ENCODE measurements around the gene ASH1L.
"Not testable (repeated sequence)": the region's sequence is repeated elsewhere in the genome, so short reads cannot be mapped to it uniquely, and the experiment has no call there.

Gene ASH1L

GRCh38 chr1:155493595-155493994 is 69.0 kb downstream of the ASH1L start:
- not testable (repeated sequence) for DNase-seq (ENCODE audit: low spot score)

GRCh38 chr1:155488419-155488818 is 74.2 kb downstream of the ASH1L start:
- not testable (repeated sequence) for DNase-seq (ENCODE audit: low spot score)

- no peak for DNase-seq (ENCODE audit: low spot score)
Observed at GRCh38 chr1:155487541-155487940, 75.1 kb downstream of the ASH1L start.

GRCh38 chr1:155486952-155487351 is 75.7 kb downstream of the ASH1L start:
- not testable (repeated sequence) for DNase-seq (ENCODE audit: low spot score)

GRCh38 chr1:155485945-155486344 is 76.7 kb downstream of the ASH1L start:
- no peak for DNase-seq (ENCODE audit: low spot score)

- no peak for DNase-seq (ENCODE audit: low spot score)
Observed at GRCh38 chr1:155485222-155485621, 77.4 kb downstream of the ASH1L start.

GRCh38 chr1:155481741-155482241 is 80.8 kb downstream of the ASH1L start:
- DNase-seq (ENCODE audit: low spot score) = no peak

- no peak for DNase-seq (ENCODE audit: low spot score)
Observed at GRCh38 chr1:155479205-155479604, 83.4 kb downstream of the ASH1L start.

GRCh38 chr1:155478270-155478852 is 84.2 kb downstream of the ASH1L start:
- no peak for DNase-seq (ENCODE audit: low spot score)

- DNase-seq (ENCODE audit: low spot score) = no peak
Observed at GRCh38 chr1:155474146-155474545, 88.5 kb downstream of the ASH1L start.

GRCh38 chr1:155473151-155473821 is 89.3 kb downstream of the ASH1L start:
- DNase-seq (ENCODE audit: low spot score) = no peak

- DNase-seq (ENCODE audit: low spot score) = no peak
Observed at GRCh38 chr1:155472491-155473083, 90.0 kb downstream of the ASH1L start.

- DNase-seq (ENCODE audit: low spot score) = no peak
Observed at GRCh38 chr1:155471891-155472290, 90.7 kb downstream of the ASH1L start.

- no peak for DNase-seq (ENCODE audit: low spot score)
Observed at GRCh38 chr1:155471026-155471425, 91.6 kb downstream of the ASH1L start.

- peak; percentile 31 for DNase-seq (ENCODE audit: low spot score)
Observed at GRCh38 chr1:155466996-155467395, 95.6 kb downstream of the ASH1L start.

- no peak for DNase-seq (ENCODE audit: low spot score)
Observed at GRCh38 chr1:155466617-155466972, 96.0 kb downstream of the ASH1L start.

GRCh38 chr1:155463865-155464650 is 98.5 kb downstream of the ASH1L start:
- DNase-seq (ENCODE audit: low spot score) = peak; percentile 82

- DNase-seq (ENCODE audit: low spot score) = no peak
Observed at GRCh38 chr1:155458111-155458510, 104.5 kb downstream of the ASH1L start.

GRCh38 chr1:155457266-155457665 is 105.3 kb downstream of the ASH1L start:
- DNase-seq (ENCODE audit: low spot score) = peak; percentile 55

GRCh38 chr1:155455588-155456195 is 106.9 kb downstream of the ASH1L start:
- no peak for DNase-seq (ENCODE audit: low spot score)

GRCh38 chr1:155454096-155454495 is 108.5 kb downstream of the ASH1L start:
- no peak for DNase-seq (ENCODE audit: low spot score)

- DNase-seq (ENCODE audit: low spot score) = no peak
Observed at GRCh38 chr1:155453141-155453540, 109.5 kb downstream of the ASH1L start.

Data from COLO829 (cell line).